H1 (cell line): Measurements from ENCODE around the gene CDK10. TPM values are rescaled to one million over a fixed set of nuclear protein-coding genes. Genes with fewer than 3 reads are reported as not detected.

ENCODE experiments used
- CTCF ChIA-PET: fragments of 300-600 bp; sonication (Branson Sonifier 250); formaldehyde crosslinking; loops from one replicate; lab custom pipeline; 2021; ENCODE audit not compliant: partially characterized antibody; lab: Charles Lee
- POLR2A ChIA-PET: fragments of 300-600 bp; sonication (Branson Sonifier 250); formaldehyde crosslinking; loops from one replicate; lab custom pipeline; 2021; ENCODE audit warnings: inconsistent platforms; ENCODE audit not compliant: partially characterized antibody; lab: Charles Lee
- DNase-seq, 2 experiments: peaks; one replicate each; pipeline versions ENCODE4 v3.0.0 to v3.0.0-alpha.2; 2010 to 2022; ENCODE audit warnings: low spot score in 2 of 2, low read depth in 1 of 2, mixed read lengths in 1 of 2
- FAIRE-seq: peaks from 2 replicates; lab custom pipeline; 2011; peaks lifted over from hg19 to GRCh38; lab: Jason Lieb, UNC
- H2AFZ ChIP-seq: 2 replicates; pipeline ENCODE4 v1.8.1; 2012; ENCODE audit warnings: low read length, inconsistent platforms
- H2AK5ac ChIP-seq: 2 replicates; pipeline ENCODE4 v1.6.1; 2013; ENCODE audit warnings: low read depth, low read length
- H2BK120ac ChIP-seq: replicated peaks from 2 replicates; pipeline ENCODE3; 2013; ENCODE audit warnings: low read depth, low read length, inconsistent platforms
- H2BK12ac ChIP-seq: 2 replicates; pipeline ENCODE4 v1.6.1; 2013; ENCODE audit warnings: low read depth, low read length
- H2BK15ac ChIP-seq: 2 replicates; pipeline ENCODE4 v1.6.1; 2013; ENCODE audit warnings: low read length
- H2BK20ac ChIP-seq: 2 replicates; pipeline ENCODE4 v1.6.1; 2013; ENCODE audit warnings: low read length
- H2BK5ac ChIP-seq: 2 replicates; pipeline ENCODE4 v1.6.1; 2013; ENCODE audit warnings: low read depth, low read length
- H3K14ac ChIP-seq: 2 replicates; pipeline ENCODE4 v1.6.1; 2013; ENCODE audit warnings: inconsistent platforms; ENCODE audit not compliant: insufficient read length
- H3K18ac ChIP-seq: 2 replicates; pipeline ENCODE4 v1.6.1; 2013; ENCODE audit warnings: low read length; ENCODE audit errors: extremely low read depth
- H3K23ac ChIP-seq: 2 replicates; pipeline ENCODE4 v1.6.1; 2013; ENCODE audit warnings: inconsistent platforms; ENCODE audit not compliant: insufficient read length
- H3K23me2 ChIP-seq: 2 replicates; pipeline ENCODE4 v1.6.1; 2013; ENCODE audit warnings: low read depth, low read length
- H3K27ac ChIP-seq: 2 replicates; pipeline ENCODE4 v1.6.1; 2011; ENCODE audit warnings: low read depth, low read length, inconsistent platforms
- H3K27me3 ChIP-seq, 4 experiments: replicated peaks in 1 of 4; 1 replicate in 1 of 4; 2 replicates in 3 of 4; pipeline versions ENCODE4 v1.6.1 to v1.8.1; 2011 to 2013; ENCODE audit warnings: low read length in 3 of 4, mild to moderate bottlenecking in 3 of 4, inconsistent platforms in 2 of 4, mixed read lengths in 2 of 4, moderate library complexity in 1 of 4; ENCODE audit not compliant: control insufficient read depth in 3 of 4, insufficient read depth in 3 of 4; ENCODE audit errors: extremely low read depth in 1 of 4
- H3K36me3 ChIP-seq, 4 experiments: 2 replicates each; pipeline versions ENCODE4 v1.6.1 to v1.8.1; 2011 to 2013; ENCODE audit warnings: mild to moderate bottlenecking in 4 of 4, low read length in 3 of 4, moderate library complexity in 2 of 4, control low read depth in 1 of 4, inconsistent platforms in 1 of 4; ENCODE audit not compliant: insufficient read depth in 4 of 4, control insufficient read depth in 2 of 4
- H3K4ac ChIP-seq: replicated peaks from 2 replicates; pipeline ENCODE3; 2013; ENCODE audit warnings: low read length, low read depth, mixed read lengths, inconsistent platforms; ENCODE audit not compliant: insufficient read length
- H3K4me1 ChIP-seq, 4 experiments: replicated peaks in 1 of 4; 1 replicate in 1 of 4; 2 replicates in 3 of 4; pipeline versions ENCODE4 v1.6.1 to v1.8.1; 2011 to 2013; ENCODE audit warnings: low read length in 3 of 4, inconsistent platforms in 2 of 4, mixed read lengths in 1 of 4; ENCODE audit not compliant: insufficient read depth in 4 of 4, control insufficient read depth in 3 of 4
- H3K4me2 ChIP-seq, 2 experiments: 2 replicates each; pipeline versions ENCODE4 v1.6.1 to v1.8.1; 2011 to 2013; ENCODE audit warnings: low read depth in 2 of 2, low read length in 2 of 2, control low read depth in 1 of 2, inconsistent platforms in 1 of 2, mild to moderate bottlenecking in 1 of 2; ENCODE audit not compliant: insufficient read depth in 1 of 2
- H3K4me3 ChIP-seq, 4 experiments: fragments of 200-600, 300-600 bp in 1 of 4; sonication (generic), shearing (Covaris generic), sonication (Bioruptor Twin) in 1 of 4; 2 replicates each; pipeline versions ENCODE4 v1.5.1 to v1.8.1; 2011 to 2016; ENCODE audit warnings: low read length in 4 of 4, low read depth in 3 of 4, control low read depth in 2 of 4, inconsistent platforms in 2 of 4, mild to moderate bottlenecking in 2 of 4, mixed read lengths in 1 of 4, moderate library complexity in 1 of 4; ENCODE audit not compliant: insufficient read depth in 2 of 4; ENCODE audit errors: extremely low read depth in 1 of 4
- H3K56ac ChIP-seq: replicated peaks from 2 replicates; pipeline ENCODE3; 2013; ENCODE audit warnings: low read depth, mild to moderate bottlenecking, mixed read lengths, low read length, inconsistent platforms; ENCODE audit not compliant: insufficient read length
- H3K79me1 ChIP-seq: 2 replicates; pipeline ENCODE4 v1.6.1; 2013; ENCODE audit warnings: low read depth, low read length, control low read depth
- H3K79me2 ChIP-seq, 2 experiments: 2 replicates each; pipeline versions ENCODE4 v1.6.1 to v1.8.1; 2012 to 2013; ENCODE audit warnings: low read length in 2 of 2, mild to moderate bottlenecking in 2 of 2, inconsistent platforms in 1 of 2; ENCODE audit not compliant: insufficient read depth in 2 of 2, control insufficient read depth in 1 of 2
- H3K9ac ChIP-seq, 4 experiments: replicated peaks in 1 of 4; 1 replicate in 1 of 4; 2 replicates in 3 of 4; pipeline versions ENCODE4 v1.6.1 to v1.8.1; 2011 to 2013; ENCODE audit warnings: low read depth in 3 of 4, low read length in 3 of 4, control low read depth in 2 of 4, mild to moderate bottlenecking in 2 of 4, moderate library complexity in 2 of 4, inconsistent platforms in 1 of 4; ENCODE audit errors: extremely low read depth in 1 of 4
- H3K9me3 ChIP-seq, 2 experiments: 2 replicates each; pipeline versions ENCODE4 v1.6.1 to v1.8.1; 2012 to 2013; ENCODE audit warnings: mild to moderate bottlenecking in 2 of 2, moderate library complexity in 2 of 2, control low read depth in 1 of 2, inconsistent platforms in 1 of 2, low read depth in 1 of 2, low read length in 1 of 2, mixed read lengths in 1 of 2; ENCODE audit not compliant: insufficient read depth in 2 of 2
- H4K20me1 ChIP-seq, 2 experiments: replicated peaks in 1 of 2; 2 replicates each; pipeline versions ENCODE3 to v1.8.1; 2011 to 2013; ENCODE audit warnings: inconsistent platforms in 2 of 2, low read length in 2 of 2, mild to moderate bottlenecking in 1 of 2; ENCODE audit not compliant: insufficient read depth in 2 of 2, control insufficient read depth in 1 of 2
- H4K5ac ChIP-seq: 2 replicates; pipeline ENCODE4 v1.6.1; 2013; ENCODE audit warnings: low read length, low read depth, mixed read lengths, inconsistent platforms; ENCODE audit not compliant: insufficient read length
- H4K8ac ChIP-seq: 2 replicates; pipeline ENCODE4 v1.8.0; 2013; ENCODE audit warnings: mild to moderate bottlenecking, moderate library complexity, low read length, inconsistent platforms; ENCODE audit not compliant: insufficient read depth; ENCODE audit errors: extremely low read depth
- H4K91ac ChIP-seq: replicated peaks from 2 replicates; pipeline ENCODE3; 2013; ENCODE audit warnings: low read length, mixed read lengths, inconsistent platforms; ENCODE audit not compliant: insufficient read length
- EP300 ChIP-seq, 2 experiments: IDR thresholded peaks; 1 replicate in 1 of 2; 2 replicates in 1 of 2; pipeline ENCODE4 v1.6.1; 2011 to 2012; ENCODE audit warnings: low read depth in 2 of 2, low read length in 2 of 2, mild to moderate bottlenecking in 2 of 2, borderline replicate concordance in 1 of 2, inconsistent platforms in 1 of 2, moderate library complexity in 1 of 2
- TAF1 ChIP-seq: IDR thresholded peaks from 2 replicates; pipeline ENCODE4 v1.6.1; 2011; ENCODE audit warnings: mild to moderate bottlenecking, low read depth, low read length
- WGBS, 2 experiments: shearing (Covaris generic) in 1 of 2; methylation state at CpG; one replicate each; pipeline versions ENCODE4 v1.1.6 to v1.1.7; 2013 to 2015; ENCODE audit warnings: low lambda C conversion rate in 2 of 2, mixed read lengths in 2 of 2, inconsistent platforms in 1 of 2, low coverage in 1 of 2, missing lambda C conversion rate in 1 of 2; ENCODE audit not compliant: insufficient replicate concordance in 2 of 2, insufficient coverage in 1 of 2, insufficient read length in 1 of 2; ENCODE audit errors: extremely low coverage in 1 of 2, missing lambda C conversion rate in 1 of 2; 5-methylcytosine and 5-hydroxymethylcytosine counted together
- polyA plus RNA-seq, 7 experiments: library from polyadenylated mRNA; depleted of rRNA in 3 of 7; stranded (reverse) in 5 of 7; unstranded in 2 of 7; fragments of >200 nt in 5 of 7; fragments of 200-250 nt in 2 of 7; gene quantifications; 1 replicate in 5 of 7; 2 replicates in 1 of 7; 4 replicates in 1 of 7; pipeline versions ENCODE4 v1.2.1 to v1.2.3, GENCODE V29; 2011 to 2013; ENCODE audit warnings: missing spikeins in 2 of 7, mixed read lengths in 2 of 7
- total RNA-seq: library from RNA; stranded (reverse); fragmentation: NEBNext Ultra II Directional; extraction: Animal tissue kit (Norgen Biotek cat#: 25700); gene quantifications from 2 replicates; pipeline ENCODE4 v1.2.1, GENCODE V29; 2021

Gene CDK10
- total and polyA plus RNA-seq, 2 of the 8 experiments (the other 6 are each of a cell fraction or from before 2014, with no cell fraction given), result 49.5 to 83.9 TPM

- 0 out of 2 replicates have a peak overlapping the region, but pooled peaks have one; percentile 39 for H3K27ac ChIP-seq
- H3K79me1 ChIP-seq, result no peaks in the 10 kb centered on the region
- no peaks in the 10 kb centered on the region for H3K23me2 ChIP-seq
- H4K5ac ChIP-seq, result no peak overlapping the region
- H2BK12ac ChIP-seq, result 0 out of 2 replicates have a peak overlapping the region, but pooled peaks have one; percentile 27
- H3K79me2 ChIP-seq, result no peaks in the 10 kb centered on the region
- H3K9me3 ChIP-seq, result no peaks in the 10 kb centered on the region
- H3K56ac ChIP-seq, result no peak overlapping the region
- WGBS, 2 experiments, result 76% methylated on average over 14 of the region's 14 CpGs; no CpG with 5 or more reads in 1 of the 2 experiments
- no peak overlapping the region; the same call in 1 of the 2 replicates for H2BK5ac ChIP-seq
- H3K4me1 ChIP-seq, result peaks cover 0 to 6% (median 3%) of the 10 kb centered on the region in 4 experiments; a peak in 4 of 7 replicates
- DNase-seq (no peak), FAIRE-seq (no peak)
- H4K8ac ChIP-seq, result no peak overlapping the region
- no peak overlapping the region for H2BK20ac ChIP-seq
- H2AFZ ChIP-seq, result no peak overlapping the region
- H2BK120ac ChIP-seq, result no peak overlapping the region
- H3K27me3 ChIP-seq, result peaks cover 0 to 6% (median 1%) of the 10 kb centered on the region in 4 experiments; a peak in 2 of 7 replicates
- no peak overlapping the region for H2AK5ac ChIP-seq
- H4K20me1 ChIP-seq, result peaks cover 4 to 10% of the 10 kb centered on the region in 2 experiments
- no peak overlapping the region for H3K4ac ChIP-seq
- peaks cover 2 to 6% (median 3%) of the 10 kb centered on the region in 4 experiments; a peak in 5 of 8 replicates for H3K36me3 ChIP-seq
- TF ChIP-seq TAF1, result 0 out of 2 replicates have a peak, but pooled peaks have one; percentile 29
- no peak for TF ChIP-seq EP300 (IDR thresholded peaks at IDR 0.05; ENCODE audit: borderline replicate concordance in 1 of 2, low read depth in 2 of 2, low read length in 2 of 2)
- no peak overlapping the region for H3K9ac ChIP-seq
- POLR2A ChIA-PET, result interaction anchor here (0.8 to 16.1 kb wide), 7 partner anchors 9 to 194 kb away, joined by 3 to 193 read pairs (median 5); partner anchors contain the start of gene VPS9D1
- no peak overlapping the region for H3K4me2 ChIP-seq
- no peak overlapping the region for H4K91ac ChIP-seq
- peak overlapping the region; percentile 32; the same call in 1 of the 2 replicates for H3K18ac ChIP-seq
- H2BK15ac ChIP-seq, result no peak overlapping the region
- peak overlapping the region; percentile 53 for H3K14ac ChIP-seq
- no peak overlapping the region for H3K23ac ChIP-seq
- CTCF ChIA-PET, result interaction anchor here (0.7 to 2.0 kb wide), 3 partner anchors 10 to 24 kb away, joined by 3 to 7 read pairs (median 5); no protein-coding TSS in a partner anchor
- H3K4me3 ChIP-seq, result no peak overlapping the region
These were observed 43.5 kb downstream of the CDK10 start for GRCh38 chr16:89729863-89730593.
